A673 (cell line): ENCODE data around the gene LIN7B. TPM values are rescaled to one million over a fixed set of nuclear protein-coding genes. Genes with fewer than 3 reads are reported as not detected.
"Not testable (repeated sequence)": the region's sequence is repeated elsewhere in the genome, so short reads cannot be mapped to it uniquely, and the experiment has no call there.

Source experiments
- BruUV-seq: library from RNA; stranded (reverse); fragments of 400-500 nt; replicated peaks from 2 replicates; lab custom pipeline; 2021; lab: Mats Ljungman, UMichigan
- CTCF ChIA-PET: fragments of 300-600 bp; sonication (Branson Sonifier 250); formaldehyde crosslinking; loops from one replicate; lab custom pipeline; 2022; ENCODE audit warnings: antibody characterized with exemption; lab: Charles Lee
- POLR2A ChIA-PET: fragments of 300-600 bp; sonication (Branson Sonifier 250); formaldehyde crosslinking; loops from one replicate; lab custom pipeline; 2022; ENCODE audit warnings: antibody characterized with exemption; ENCODE audit not compliant: low non-redundant PET; lab: Charles Lee
- DNase-seq: peaks from one replicate; pipeline ENCODE4 v3.0.0-alpha.2; 2015; ENCODE audit warnings: low spot score
- H3K27ac ChIP-seq: fragments of 200-600 bp; sonication (generic); 2 replicates; pipeline ENCODE4 v1.5.1; 2016; ENCODE audit warnings: mixed run types, low read depth, mild to moderate bottlenecking, mixed read lengths, antibody characterized with exemption, low read length; ENCODE audit not compliant: poor library complexity, severe bottlenecking
- H3K27me3 ChIP-seq: fragments of 200-600 bp; sonication (generic); replicated peaks from 2 replicates; pipeline ENCODE4 v1.6.1; 2017; ENCODE audit warnings: mixed run types, low read depth, mild to moderate bottlenecking, mixed read lengths, antibody characterized with exemption, low read length; ENCODE audit not compliant: insufficient read depth, poor library complexity
- H3K36me3 ChIP-seq: fragments of 200-600 bp; sonication (generic); 2 replicates; pipeline ENCODE4 v1.6.1; 2016; ENCODE audit warnings: mixed run types, mild to moderate bottlenecking, mixed read lengths, antibody characterized with exemption, low read length; ENCODE audit not compliant: insufficient read depth, poor library complexity, severe bottlenecking
- H3K4me1 ChIP-seq: fragments of 200-600 bp; sonication (generic); 2 replicates; pipeline ENCODE4 v1.6.1; 2017; ENCODE audit warnings: mixed run types, mild to moderate bottlenecking, mixed read lengths, antibody characterized with exemption, low read length; ENCODE audit not compliant: insufficient read depth, poor library complexity, severe bottlenecking
- H3K4me3 ChIP-seq: fragments of 200-600 bp; sonication (generic); 2 replicates; pipeline ENCODE4 v1.5.1; 2016; ENCODE audit warnings: low read depth, mixed run types, mild to moderate bottlenecking, mixed read lengths, low read length; ENCODE audit not compliant: poor library complexity, severe bottlenecking
- H3K9me3 ChIP-seq: fragments of 200-600 bp; sonication (generic); 2 replicates; pipeline ENCODE4 v1.6.1; 2016; ENCODE audit warnings: mixed run types, low read depth, mild to moderate bottlenecking, mixed read lengths, antibody characterized with exemption, low read length; ENCODE audit not compliant: poor library complexity, severe bottlenecking
- EZH2 ChIP-seq: fragments of 200-600 bp; sonication (generic); IDR thresholded peaks from 2 replicates; pipeline ENCODE4 v1.6.1; 2017; ENCODE audit warnings: borderline replicate concordance, low read depth, mild to moderate bottlenecking, mixed read lengths, antibody characterized with exemption, low read length; ENCODE audit not compliant: poor library complexity, severe bottlenecking
- intact Hi-C: fragments of 100-400 bp; cut with micrococcal nuclease; formaldehyde crosslinking; loops from one replicate; pipeline ENCODE4 v1.10.0; 2022; ENCODE audit not compliant: unreplicated experiment
- total RNA-seq: library from RNA; stranded (reverse); gene quantifications from 2 replicates; pipeline ENCODE4 v1.2.3, GENCODE V29; 2021
- TF ChIP-seq, protein P1 (sequence below): fragments of 300-800, 200-600 bp; sonication (generic); conservative IDR thresholded peaks from 2 replicates; pipeline ENCODE4 v1.5.1; 2017; ENCODE audit warnings: low read depth, mild to moderate bottlenecking, antibody characterized with exemption, low read length, moderate library complexity, mixed read lengths

The LIN7B gene
- total RNA-seq, 1 experiment from 2014 or later, result 19.9 TPM

DNA sequence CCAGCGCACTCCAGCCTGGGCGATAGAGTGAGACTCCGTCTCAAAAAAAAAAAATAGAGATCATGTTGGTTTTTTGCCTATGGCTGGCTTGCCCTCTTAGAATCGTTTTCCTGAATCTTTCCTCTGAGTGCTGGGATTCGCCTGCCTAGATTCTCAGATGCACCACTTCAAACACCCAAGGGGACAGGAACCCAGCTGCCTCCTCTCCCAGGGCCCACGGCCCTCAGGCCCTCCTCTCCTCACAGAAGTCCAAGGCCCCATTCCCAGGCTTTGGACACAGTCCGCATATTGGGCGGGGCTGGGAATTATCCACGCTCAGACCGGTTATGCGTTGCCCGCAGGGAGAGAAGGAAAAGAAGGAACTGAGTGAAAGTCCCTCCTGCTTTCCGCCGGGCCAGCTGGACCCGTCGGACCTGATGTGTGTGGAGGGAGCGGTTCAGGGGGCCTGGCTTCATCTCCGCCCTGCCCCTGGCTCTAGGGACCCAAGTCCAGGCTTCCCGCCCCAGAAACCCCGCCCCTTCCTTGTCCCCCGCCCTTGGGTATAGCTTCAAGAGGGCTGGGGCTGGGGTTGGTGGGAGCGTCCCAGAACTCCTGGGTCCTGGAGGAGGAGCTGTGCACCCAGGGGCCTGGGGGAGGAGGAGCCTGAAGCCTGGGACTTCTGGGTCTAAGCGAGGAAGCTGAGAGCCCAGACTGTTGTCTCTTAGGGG is 11.0 kb downstream of the LIN7B start:
- H3K4me1 ChIP-seq, result peaks cover 22% of the 10 kb centered on the region
- H3K27ac ChIP-seq, result no peak overlapping the region

DNA sequence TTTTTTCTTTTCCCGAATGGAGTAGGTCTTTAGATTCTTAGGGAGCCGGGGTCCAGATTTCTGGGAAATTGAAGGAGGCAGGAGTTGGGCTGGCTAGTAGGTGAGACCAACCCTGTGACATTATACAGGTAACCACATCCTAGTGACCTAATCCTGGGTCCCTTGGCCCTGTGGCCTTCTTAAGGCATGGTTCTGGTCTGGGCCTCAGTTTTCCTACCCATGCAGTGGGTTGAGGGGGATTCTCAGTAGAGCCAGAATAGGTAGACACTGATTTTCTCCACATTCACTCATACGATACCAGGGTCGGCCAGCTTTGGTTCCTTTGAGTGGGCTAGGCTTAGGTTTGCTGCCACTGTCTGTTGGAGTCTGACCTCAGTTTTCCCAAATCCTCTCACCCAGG is 12.4 kb downstream of the LIN7B start:
- Histone ChIP-seq H3K27ac (no peak overlapping the region), H3K27me3 (no peaks in the 10 kb centered on the region), H3K36me3 (peaks cover 7% of the 10 kb centered on the region), H3K4me1 (peaks cover 18% of the 10 kb centered on the region), H3K9me3 (no peaks in the 10 kb centered on the region), H3K4me3 (no peak overlapping the region)
- no peak for DNase-seq
- POLR2A ChIA-PET, result no interaction called here
- TF ChIP-seq EZH2, result no peak
- TF ChIP-seq, protein P1, sequence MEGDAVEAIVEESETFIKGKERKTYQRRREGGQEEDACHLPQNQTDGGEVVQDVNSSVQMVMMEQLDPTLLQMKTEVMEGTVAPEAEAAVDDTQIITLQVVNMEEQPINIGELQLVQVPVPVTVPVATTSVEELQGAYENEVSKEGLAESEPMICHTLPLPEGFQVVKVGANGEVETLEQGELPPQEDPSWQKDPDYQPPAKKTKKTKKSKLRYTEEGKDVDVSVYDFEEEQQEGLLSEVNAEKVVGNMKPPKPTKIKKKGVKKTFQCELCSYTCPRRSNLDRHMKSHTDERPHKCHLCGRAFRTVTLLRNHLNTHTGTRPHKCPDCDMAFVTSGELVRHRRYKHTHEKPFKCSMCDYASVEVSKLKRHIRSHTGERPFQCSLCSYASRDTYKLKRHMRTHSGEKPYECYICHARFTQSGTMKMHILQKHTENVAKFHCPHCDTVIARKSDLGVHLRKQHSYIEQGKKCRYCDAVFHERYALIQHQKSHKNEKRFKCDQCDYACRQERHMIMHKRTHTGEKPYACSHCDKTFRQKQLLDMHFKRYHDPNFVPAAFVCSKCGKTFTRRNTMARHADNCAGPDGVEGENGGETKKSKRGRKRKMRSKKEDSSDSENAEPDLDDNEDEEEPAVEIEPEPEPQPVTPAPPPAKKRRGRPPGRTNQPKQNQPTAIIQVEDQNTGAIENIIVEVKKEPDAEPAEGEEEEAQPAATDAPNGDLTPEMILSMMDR, result no peak
- no TSS peak for BruUV-seq
- CTCF ChIA-PET, result no interaction called here
- intact Hi-C loops, result no loop called here

More for the DNA sequence above, 11.0 kb downstream of the LIN7B start:
- TF ChIP-seq, protein P1, result no peak
- TF ChIP-seq EZH2, result no peak
- no peak for DNase-seq
- intact Hi-C loops, result no loop called here
- ChIA-PET POLR2A (no interaction called here), CTCF (no interaction called here)
- no TSS peak for BruUV-seq
- no peak overlapping the region for H3K4me3 ChIP-seq
- peaks cover 2% of the 10 kb centered on the region for H3K36me3 ChIP-seq
- H3K9me3 ChIP-seq, result no peaks in the 10 kb centered on the region
- no peaks in the 10 kb centered on the region for H3K27me3 ChIP-seq

GRCh38 chr19:49127225-49127624 is 13.1 kb downstream of the LIN7B start:
- BruUV-seq, H3K27me3 ChIP-seq, H3K4me3 ChIP-seq, H3K9me3 ChIP-seq, H3K27ac ChIP-seq, DNase-seq, intact Hi-C loops, H3K36me3 ChIP-seq: not testable (repeated sequence)
- CTCF ChIA-PET, result interaction anchor here (0.6 to 1.4 kb wide), 5 partner anchors 13 to 174 kb away, joined by 4 to 25 read pairs (median 12); partner anchors contain the start of gene LIN7B
- POLR2A ChIA-PET, result interaction anchor here (0.6 to 0.7 kb wide), 5 partner anchors 22 to 463 kb away, joined by 3 to 17 read pairs (median 7); no protein-coding TSS in a partner anchor
- H3K4me1 ChIP-seq, result peaks cover 18% of the 10 kb centered on the region
